Progenitor cell of endocrine pancreas (in vitro differentiated cells): ENCODE data around the gene ADH1A. TPM values are rescaled to one million over a fixed set of nuclear protein-coding genes. Genes with fewer than 3 reads are reported as not detected.

ENCODE experiments used
- DNase-seq: peaks from one replicate; pipeline ENCODE4 v3.0.0; 2021; ENCODE audit warnings: low spot score; ENCODE audit not compliant: unreplicated experiment
- H3K27ac Mint-ChIP-seq: 2 replicates; pipeline ENCODE4 v1.8.0; 2021; ENCODE audit warnings: mild to moderate bottlenecking, moderate library complexity, mixed read lengths
- H3K27me3 Mint-ChIP-seq: 2 replicates; pipeline ENCODE4 v1.8.0; 2021; ENCODE audit warnings: mixed read lengths
- H3K36me3 Mint-ChIP-seq: 2 replicates; pipeline ENCODE4 v1.8.0; 2022; ENCODE audit warnings: mixed read lengths; ENCODE audit not compliant: insufficient read depth
- H3K4me1 Mint-ChIP-seq: 2 replicates; pipeline ENCODE4 v1.8.0; 2021; ENCODE audit warnings: low read depth, mixed read lengths
- H3K4me3 Mint-ChIP-seq: 2 replicates; pipeline ENCODE4 v1.8.0; 2021; ENCODE audit warnings: low read depth, mild to moderate bottlenecking, moderate library complexity, mixed read lengths
- H3K9me3 Mint-ChIP-seq: 2 replicates; pipeline ENCODE4 v1.8.0; 2021; ENCODE audit warnings: low read depth, mixed read lengths
- long read RNA-seq: library from polyadenylated mRNA; unstranded; transcript quantifications from one replicate; pipeline ENCODE4 v2.0.0, GENCODE V29; 2020
- total RNA-seq: library from RNA; stranded (reverse); gene quantifications from 2 replicates; pipeline ENCODE4 v1.2.1, GENCODE V29; 2021
- TF ChIP-seq, protein P1 (sequence below): fragments of 200-600 bp; sonication (generic); IDR thresholded peaks from one replicate; pipeline ENCODE4 v1.5.0; 2021; ENCODE audit warnings: antibody characterized with exemption, mild to moderate bottlenecking; ENCODE audit not compliant: unreplicated experiment

ADH1A gene
- total RNA-seq: 5.6 TPM in 2 replicates
- long read RNA-seq, transcript ADH1A-201 (9 exons, 1,499 nt): major isoform, 15 of 18 reads
- long read RNA-seq, partial matches to known transcripts: 0 of 18 reads
- long read RNA-seq, other reads (novel, unspliced or antisense): 3 of 18 reads

DNA sequence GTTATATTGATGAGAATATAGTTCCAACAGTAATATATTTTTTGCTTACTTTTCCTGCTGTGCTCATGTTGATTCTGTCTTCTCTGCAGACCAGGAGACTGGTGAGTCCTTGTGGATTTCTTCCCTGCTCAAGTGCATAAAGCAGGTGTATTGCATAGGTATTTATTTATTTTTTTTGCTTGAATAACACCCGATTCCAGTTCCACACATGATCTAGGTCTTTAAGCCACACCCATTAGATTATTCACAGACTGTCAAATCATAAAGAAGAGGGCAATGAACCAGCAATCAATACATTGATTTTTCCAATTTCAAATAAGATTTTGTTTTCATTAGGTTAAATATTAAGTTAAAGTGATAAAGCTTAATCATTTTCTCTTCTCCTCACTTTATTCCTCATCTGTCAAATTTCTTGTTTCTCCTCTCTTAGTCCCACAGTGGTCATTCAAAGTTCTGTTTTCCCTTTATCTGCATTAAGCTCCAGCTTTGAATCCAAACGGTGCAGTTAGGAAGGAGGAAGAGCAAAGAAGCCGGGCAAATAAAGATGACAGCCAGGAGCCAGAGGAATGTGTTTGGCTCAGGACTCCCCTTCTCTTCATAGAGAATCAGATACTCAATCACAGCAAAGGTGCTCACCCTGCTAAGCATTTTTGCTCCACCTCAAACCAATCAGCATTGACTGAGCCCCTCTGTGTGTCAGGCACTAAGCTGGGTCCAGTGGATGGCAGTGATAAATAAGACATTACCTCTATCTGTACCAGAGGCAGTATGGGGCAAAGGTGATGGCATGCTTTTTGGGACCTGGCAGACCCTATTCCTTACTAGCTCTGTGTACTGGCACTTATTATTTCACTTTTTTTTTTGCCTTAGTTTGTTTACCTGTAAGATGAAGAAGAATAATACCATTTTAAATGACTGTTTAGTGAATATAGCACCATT, at the start of gene ADH1A:
Gene ADH1A (minus strand): TSS at position 138 of the 939 bp plus-strand sequence. CDS start 71 bp downstream, at position 67.
- Mint-ChIP-seq H3K36me3 (peaks cover 8% of the 10 kb centered on the region), H3K4me3 (peak within 1 kb of the TSS; percentile 45), H3K27me3 (peaks cover 19% of the 10 kb centered on the region), H3K27ac (no peak within 1 kb of the TSS), H3K9me3 (peaks cover 16% of the 10 kb centered on the region), H3K4me1 (peaks cover 18% of the 10 kb centered on the region)
- no peak for DNase-seq
- TF ChIP-seq, protein P1, sequence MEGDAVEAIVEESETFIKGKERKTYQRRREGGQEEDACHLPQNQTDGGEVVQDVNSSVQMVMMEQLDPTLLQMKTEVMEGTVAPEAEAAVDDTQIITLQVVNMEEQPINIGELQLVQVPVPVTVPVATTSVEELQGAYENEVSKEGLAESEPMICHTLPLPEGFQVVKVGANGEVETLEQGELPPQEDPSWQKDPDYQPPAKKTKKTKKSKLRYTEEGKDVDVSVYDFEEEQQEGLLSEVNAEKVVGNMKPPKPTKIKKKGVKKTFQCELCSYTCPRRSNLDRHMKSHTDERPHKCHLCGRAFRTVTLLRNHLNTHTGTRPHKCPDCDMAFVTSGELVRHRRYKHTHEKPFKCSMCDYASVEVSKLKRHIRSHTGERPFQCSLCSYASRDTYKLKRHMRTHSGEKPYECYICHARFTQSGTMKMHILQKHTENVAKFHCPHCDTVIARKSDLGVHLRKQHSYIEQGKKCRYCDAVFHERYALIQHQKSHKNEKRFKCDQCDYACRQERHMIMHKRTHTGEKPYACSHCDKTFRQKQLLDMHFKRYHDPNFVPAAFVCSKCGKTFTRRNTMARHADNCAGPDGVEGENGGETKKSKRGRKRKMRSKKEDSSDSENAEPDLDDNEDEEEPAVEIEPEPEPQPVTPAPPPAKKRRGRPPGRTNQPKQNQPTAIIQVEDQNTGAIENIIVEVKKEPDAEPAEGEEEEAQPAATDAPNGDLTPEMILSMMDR: no peak

DNA sequence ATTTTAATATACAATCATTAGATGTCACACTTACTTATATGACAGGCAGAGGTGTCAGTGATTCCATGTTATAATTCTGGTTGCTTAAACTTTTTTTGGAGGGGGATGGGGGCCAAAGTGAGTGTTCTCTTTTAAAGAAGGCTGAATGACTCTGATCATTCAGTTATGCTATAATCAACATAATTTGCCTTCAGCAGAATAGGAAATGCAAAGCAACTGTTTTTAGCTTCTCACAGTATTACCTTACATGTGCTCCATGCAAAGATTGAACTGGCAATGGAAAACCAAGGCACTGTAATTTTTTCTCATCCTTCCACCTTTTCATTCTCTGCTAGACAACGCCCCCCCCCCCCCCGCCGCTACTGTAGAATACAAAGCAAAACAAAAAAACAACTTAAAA, 48.4 kb upstream of the ADH1A start:
- Mint-ChIP-seq H3K36me3 (no peaks in the 10 kb centered on the region), H3K27me3 (peaks cover 50% of the 10 kb centered on the region), H3K4me3 (no peak overlapping the region), H3K9me3 (no peaks in the 10 kb centered on the region), H3K4me1 (no peaks in the 10 kb centered on the region), H3K27ac (no peak overlapping the region)
- TF ChIP-seq, protein P1: no peak
- DNase-seq: no peak

DNA sequence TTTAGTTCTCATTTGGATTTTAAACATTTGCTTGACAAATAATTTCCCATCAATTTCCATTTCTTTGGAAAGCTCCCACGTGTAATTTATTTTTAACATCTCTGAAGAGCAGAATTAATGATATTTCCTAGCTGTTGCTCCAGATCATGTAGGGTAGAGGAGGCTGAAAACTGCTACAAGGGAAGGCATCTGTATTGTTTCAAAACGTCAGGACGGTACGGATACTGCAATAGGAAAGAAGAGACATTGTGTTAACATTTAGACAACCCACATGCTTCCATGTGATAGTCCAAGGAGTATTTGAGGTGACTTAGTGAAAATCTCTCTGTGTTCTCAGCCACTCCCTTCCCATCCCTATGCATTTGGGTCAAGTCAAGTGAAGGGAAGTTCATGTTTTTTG, 45.8 kb upstream of the ADH1A start:
- Mint-ChIP-seq H3K4me1 (peaks cover 3% of the 10 kb centered on the region), H3K27ac (no peak overlapping the region), H3K36me3 (no peaks in the 10 kb centered on the region), H3K27me3 (peaks cover 55% of the 10 kb centered on the region), H3K4me3 (no peak overlapping the region), H3K9me3 (no peaks in the 10 kb centered on the region)
- no peak for DNase-seq
- TF ChIP-seq, protein P1: no peak

DNA sequence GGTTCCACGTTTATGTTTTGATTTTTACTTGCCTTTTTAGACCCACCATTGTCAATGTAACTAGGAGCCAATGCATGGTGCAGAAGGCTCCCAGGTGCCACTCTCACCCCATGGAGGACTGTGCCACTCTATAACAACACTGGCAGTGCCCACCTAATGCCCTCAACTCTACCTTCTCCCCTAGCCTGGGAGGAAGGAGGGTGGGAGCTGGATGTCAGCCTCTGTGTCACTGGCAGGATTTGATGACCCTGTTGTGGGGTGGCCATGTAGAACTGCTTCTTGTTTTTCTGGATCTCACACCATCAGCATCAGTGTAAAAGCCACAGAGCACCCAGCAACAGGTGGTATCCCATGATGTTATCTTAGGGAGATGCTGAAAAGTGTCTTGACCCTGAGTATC, 44.1 kb upstream of the ADH1A start:
- Mint-ChIP-seq H3K4me1 (peaks cover 3% of the 10 kb centered on the region), H3K9me3 (no peaks in the 10 kb centered on the region), H3K27ac (no peak overlapping the region), H3K27me3 (peaks cover 46% of the 10 kb centered on the region), H3K36me3 (no peaks in the 10 kb centered on the region), H3K4me3 (no peak overlapping the region)
- TF ChIP-seq, protein P1: no peak
- no peak for DNase-seq

DNA sequence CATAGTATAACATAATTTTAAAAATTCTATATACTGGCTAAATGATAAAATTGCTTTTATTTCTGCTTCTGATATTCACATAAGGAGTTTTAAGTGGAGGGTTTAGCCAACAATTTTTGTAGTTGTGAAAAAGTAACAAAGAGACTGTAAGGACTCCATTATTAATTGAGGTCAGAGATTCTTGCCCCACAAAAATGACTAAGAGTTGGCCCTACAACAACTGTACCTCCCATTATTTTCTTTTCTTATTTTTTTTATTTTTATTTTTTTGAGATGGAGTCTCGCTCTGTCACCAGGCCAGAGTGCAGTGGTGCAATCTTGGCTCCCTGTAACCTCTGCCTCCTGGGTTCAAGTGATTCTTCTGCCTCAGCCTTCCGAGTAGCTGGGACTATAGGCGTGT, 39.9 kb upstream of the ADH1A start:
- peaks cover 22% of the 10 kb centered on the region for H3K27me3 Mint-ChIP-seq
- peaks cover 3% of the 10 kb centered on the region for H3K4me1 Mint-ChIP-seq
- no peak overlapping the region for H3K4me3 Mint-ChIP-seq
- no peaks in the 10 kb centered on the region for H3K36me3 Mint-ChIP-seq
- no peak for DNase-seq
- TF ChIP-seq, protein P1: no peak
- peaks cover 16% of the 10 kb centered on the region for H3K9me3 Mint-ChIP-seq
- H3K27ac Mint-ChIP-seq: no peak overlapping the region
